Stimulated activated naive B cell treated with anti-CD40 and anti-IgM and Interleukin-4, amounts not matched to agents 10 μg/mL and 1 μg/mL and 100 μg/mL, for 72 hours (primary cell): ENCODE results near the gene MPPE1.
A peak's percentile ranks its signal among the peaks of the same experiment; 100 is the strongest.
"Not testable (repeated sequence)": the region's sequence is repeated elsewhere in the genome, so short reads cannot be mapped to it uniquely, and the experiment has no call there.

Source experiments
- ATAC-seq, 2 donors: fragments of 150-1000 bp; cut with Tn5 transposase; replicated peaks; 2 replicates each; pipeline ENCODE4 v1.10.0; 2021; ENCODE audit warnings: moderate library complexity in 1 of 2
- DNase-seq: peaks from one replicate; pipeline ENCODE4 v3.0.0; 2021
- H3K27ac Mint-ChIP-seq: one replicate; pipeline ENCODE4 v1.8.0; 2022; ENCODE audit warnings: mild to moderate bottlenecking, mixed read lengths
- H3K27me3 Mint-ChIP-seq, 2 donors: one replicate each; pipeline ENCODE4 v1.8.0; 2022; ENCODE audit warnings: mixed read lengths in 2 of 2
- H3K36me3 Mint-ChIP-seq, 2 donors: one replicate each; pipeline ENCODE4 v1.8.0; 2022; ENCODE audit warnings: mixed read lengths in 2 of 2, mild to moderate bottlenecking in 1 of 2
- H3K4me1 Mint-ChIP-seq, 2 donors: one replicate each; pipeline ENCODE4 v1.8.0; 2022; ENCODE audit warnings: mixed read lengths in 2 of 2, mild to moderate bottlenecking in 1 of 2
- H3K4me3 Mint-ChIP-seq, 2 donors: one replicate each; pipeline ENCODE4 v1.8.0; 2022; ENCODE audit warnings: mild to moderate bottlenecking in 2 of 2, mixed read lengths in 2 of 2, moderate library complexity in 1 of 2
- H3K9me3 Mint-ChIP-seq, 2 donors: one replicate each; pipeline ENCODE4 v1.8.0; 2022; ENCODE audit warnings: mixed read lengths in 2 of 2, mild to moderate bottlenecking in 1 of 2

MPPE1 gene

DNA sequence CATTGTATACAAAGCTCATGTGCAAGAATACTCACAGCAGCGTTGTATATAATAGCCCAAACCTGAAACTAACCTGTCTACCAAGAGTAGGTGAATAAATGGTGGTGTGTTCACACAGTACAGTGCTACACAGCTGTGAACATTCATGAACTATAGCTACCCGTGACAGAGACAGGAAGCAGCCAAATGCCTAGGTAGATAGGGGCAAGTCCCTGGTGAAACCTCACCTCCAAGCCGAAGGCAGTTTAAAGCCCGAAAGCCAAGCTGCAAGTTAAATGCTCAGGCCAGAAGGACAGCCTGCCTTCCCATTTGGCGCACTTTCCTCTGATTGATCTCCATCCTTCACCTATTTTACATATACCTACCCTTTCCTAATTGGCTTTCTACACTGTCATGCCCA lies 36.7 kb upstream of the MPPE1 start:
- ATAC-seq (no peak), DNase-seq (no peak)
- Mint-ChIP-seq H3K4me3 (no peak overlapping the region), H3K36me3 (no peaks in the 10 kb centered on the region), H3K27me3 (no peaks in the 10 kb centered on the region), H3K9me3 (no peaks in the 10 kb centered on the region), H3K4me1 (peaks cover 3 to 13% of the 10 kb centered on the region in 2 donors), H3K27ac (no peak overlapping the region)

DNA sequence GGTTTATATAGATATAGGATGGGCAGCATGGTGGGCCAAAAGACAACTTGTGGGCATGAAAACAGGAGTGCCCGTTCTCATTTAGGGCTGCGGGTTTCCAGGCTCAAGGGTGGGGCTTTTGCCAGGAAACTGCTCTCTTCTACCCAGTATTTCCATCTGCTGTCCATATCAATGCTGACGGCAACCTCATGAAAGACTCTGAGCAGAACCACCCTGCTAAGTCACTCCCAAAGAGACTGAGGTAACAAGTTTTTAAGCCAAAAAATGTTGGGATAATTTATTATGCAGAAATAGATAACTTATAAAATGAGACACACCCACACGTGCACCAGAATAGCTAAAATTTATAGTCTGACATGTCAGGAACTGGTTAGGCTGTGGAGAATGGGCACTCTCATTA lies 36.1 kb upstream of the MPPE1 start:
- peaks cover 3 to 13% of the 10 kb centered on the region in 2 donors for H3K4me1 Mint-ChIP-seq
- no peaks in the 10 kb centered on the region for H3K9me3 Mint-ChIP-seq
- no peak overlapping the region for H3K27ac Mint-ChIP-seq
- ATAC-seq (no peak), DNase-seq (no peak)
- no peak overlapping the region for H3K4me3 Mint-ChIP-seq
- no peaks in the 10 kb centered on the region for H3K36me3 Mint-ChIP-seq
- H3K27me3 Mint-ChIP-seq: no peaks in the 10 kb centered on the region

DNA sequence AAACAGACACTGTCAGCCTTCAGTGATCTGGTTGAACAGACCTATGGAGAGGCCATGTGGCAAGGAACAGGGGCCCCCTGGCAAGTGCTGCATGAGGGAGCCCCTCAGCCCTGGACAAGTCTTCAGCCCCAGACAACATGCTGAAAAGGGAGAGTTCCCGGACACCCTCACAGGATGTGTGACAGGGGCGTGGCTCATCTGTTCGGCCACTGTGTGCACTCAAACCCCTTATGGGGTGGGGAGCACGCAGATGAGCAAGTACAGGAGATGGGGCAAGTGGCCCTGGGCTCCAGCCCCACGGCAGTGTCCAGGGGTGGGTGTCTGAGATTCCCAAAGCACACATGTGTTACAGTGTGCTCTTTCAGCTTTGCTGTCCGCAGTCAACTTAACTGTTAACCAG lies 35.4 kb upstream of the MPPE1 start:
- peaks cover 3 to 13% of the 10 kb centered on the region in 2 donors for H3K4me1 Mint-ChIP-seq
- DNase-seq (no peak), ATAC-seq (no peak)
- no peaks in the 10 kb centered on the region for H3K27me3 Mint-ChIP-seq
- no peaks in the 10 kb centered on the region for H3K9me3 Mint-ChIP-seq
- H3K4me3 Mint-ChIP-seq: no peak overlapping the region
- no peaks in the 10 kb centered on the region for H3K36me3 Mint-ChIP-seq
- H3K27ac Mint-ChIP-seq: no peak overlapping the region

DNA sequence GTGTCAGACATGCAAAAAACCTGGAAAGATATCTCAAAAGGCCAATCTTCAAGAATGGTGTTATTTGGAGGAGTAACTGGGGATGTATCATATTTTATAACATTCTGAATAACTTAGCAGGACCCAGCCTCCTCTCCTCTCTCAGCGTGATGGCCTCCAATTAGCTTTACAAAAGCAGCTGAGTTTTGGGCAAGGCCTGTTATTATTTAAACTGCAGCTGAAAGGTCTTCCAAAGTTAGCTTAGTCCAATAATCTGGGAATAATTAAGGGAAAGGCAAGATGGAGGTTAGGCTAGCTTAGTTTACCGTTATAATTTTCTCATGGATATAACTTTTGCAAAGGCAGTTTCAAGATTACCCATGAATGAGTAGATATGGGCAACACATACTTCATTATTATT lies 32.8 kb upstream of the MPPE1 start:
- no peak overlapping the region for H3K27ac Mint-ChIP-seq
- H3K36me3 Mint-ChIP-seq: no peaks in the 10 kb centered on the region

DNA sequence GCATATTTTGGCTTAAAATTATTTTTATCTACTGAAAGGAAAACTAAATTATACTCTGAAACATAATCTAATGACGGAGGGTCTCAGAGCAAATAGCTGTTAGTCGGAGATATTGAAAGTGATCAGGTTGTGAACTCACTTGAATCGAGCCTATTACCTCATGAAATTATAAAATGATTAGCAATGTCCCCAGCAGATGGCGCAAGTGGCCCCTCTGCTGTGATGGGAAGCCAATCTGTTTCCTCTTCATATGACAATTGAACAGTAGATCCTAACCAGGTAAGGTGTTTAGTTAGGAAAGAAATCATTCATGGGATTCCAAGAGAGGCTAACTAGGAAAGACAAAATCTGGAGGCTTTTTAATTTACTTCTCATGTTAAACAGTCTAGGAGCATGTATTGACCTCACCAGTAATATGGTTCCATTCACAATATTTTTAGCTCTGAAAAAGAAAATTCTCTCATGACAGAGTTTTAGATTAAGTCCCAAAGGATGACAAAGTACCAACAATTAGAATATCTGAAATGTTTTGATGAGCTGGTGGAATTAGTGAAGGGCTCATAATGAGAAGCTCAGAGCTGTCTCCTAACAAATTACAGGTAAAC lies 29.9 kb upstream of the MPPE1 start:
- Mint-ChIP-seq H3K27me3 (no peaks in the 10 kb centered on the region), H3K27ac (no peak overlapping the region), H3K4me3 (no peak overlapping the region), H3K4me1 (peaks cover 0 to 5% of the 10 kb centered on the region in 2 donors), H3K9me3 (no peaks in the 10 kb centered on the region), H3K36me3 (no peaks in the 10 kb centered on the region)
- DNase-seq: peak; percentile 56
- ATAC-seq: peak; percentile 69 to 74

More for the DNA sequence above, 32.8 kb upstream of the MPPE1 start:
- Mint-ChIP-seq H3K4me1 (peaks cover 0 to 5% of the 10 kb centered on the region in 2 donors), H3K4me3 (no peak overlapping the region), H3K9me3 (no peaks in the 10 kb centered on the region), H3K27me3 (no peaks in the 10 kb centered on the region)
- DNase-seq (no peak), ATAC-seq (no peak)

DNA sequence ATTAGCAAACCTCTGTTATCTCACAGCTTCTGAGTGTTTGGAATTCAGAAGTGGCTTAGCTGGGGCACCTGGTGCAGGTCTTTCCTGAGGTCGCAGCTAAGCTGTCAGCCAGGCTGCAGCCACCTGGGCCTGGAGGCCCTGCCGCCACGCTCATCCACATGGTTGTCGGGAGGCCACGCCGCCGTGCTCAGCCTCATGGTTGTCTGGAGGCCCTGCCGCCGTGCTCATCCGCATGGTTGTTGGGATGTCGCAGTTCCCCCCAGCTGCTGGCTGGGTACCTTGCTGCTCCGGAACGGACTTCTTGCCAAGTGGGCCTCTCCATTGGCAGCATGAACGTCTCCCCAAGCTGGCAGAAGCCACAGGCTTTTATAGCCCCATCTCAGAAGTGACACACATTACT lies 24.3 kb upstream of the MPPE1 start:
- Mint-ChIP-seq H3K9me3 (no peaks in the 10 kb centered on the region), H3K4me3 (no peak overlapping the region), H3K27ac (no peak overlapping the region), H3K36me3 (no peaks in the 10 kb centered on the region), H3K4me1 (no peaks in the 10 kb centered on the region), H3K27me3 (no peaks in the 10 kb centered on the region)
- no peak for ATAC-seq
- no peak for DNase-seq

DNA sequence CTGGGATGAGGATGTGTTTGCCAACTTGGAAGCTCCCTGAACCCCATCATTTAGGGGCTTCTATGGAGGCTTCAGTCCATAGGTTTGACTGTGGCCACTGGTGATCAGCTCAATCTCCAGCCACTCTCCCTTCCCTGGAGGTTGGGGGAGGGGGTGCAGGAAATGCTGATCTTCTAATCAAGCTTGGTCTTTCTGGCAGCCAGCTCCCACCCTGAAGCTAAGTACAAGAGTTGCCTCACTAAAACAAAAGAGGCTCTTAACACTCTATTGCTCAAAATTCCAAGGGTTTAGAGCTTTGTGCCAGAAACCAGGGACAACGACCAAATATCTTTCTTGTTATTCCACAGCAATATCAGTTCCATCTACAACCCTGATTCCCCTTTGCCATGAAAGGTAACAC lies 19.4 kb upstream of the MPPE1 start:
- H3K27me3 Mint-ChIP-seq: peaks cover 0 to 4% of the 10 kb centered on the region in 2 donors

DNA sequence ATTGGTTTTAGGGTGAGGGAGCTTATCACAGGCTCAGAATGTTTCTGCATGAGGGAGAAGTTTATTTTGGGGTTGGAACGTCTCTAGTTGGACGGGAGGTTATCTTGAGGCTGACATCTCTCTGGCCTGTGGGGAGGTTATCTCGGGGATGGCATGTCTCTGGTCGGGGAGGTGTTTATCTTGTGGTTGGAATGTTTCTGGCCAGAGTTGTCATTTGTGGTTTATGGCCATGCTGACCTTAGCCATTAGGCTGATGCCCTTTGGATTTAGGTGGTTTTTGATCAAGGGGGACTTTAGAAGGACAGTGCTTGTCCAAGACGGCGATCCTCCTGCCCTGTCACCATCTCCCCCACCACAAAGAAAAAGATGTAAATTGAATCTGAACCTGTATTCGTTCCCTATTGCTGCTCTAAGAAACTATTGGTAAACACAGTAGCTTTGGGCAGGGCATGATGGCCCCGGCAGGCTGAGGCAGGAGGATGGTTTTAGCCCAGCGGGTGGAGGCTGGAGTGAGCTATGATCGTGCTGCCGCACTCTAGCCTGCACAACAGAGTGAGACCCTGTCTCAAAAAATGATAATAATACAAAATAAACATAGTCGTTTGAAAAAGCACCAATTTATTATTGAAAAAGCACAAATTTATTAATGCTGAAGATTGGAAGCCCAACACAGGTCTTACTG lies 17.8 kb upstream of the MPPE1 start:
- Mint-ChIP-seq H3K4me1 (no peaks in the 10 kb centered on the region), H3K36me3 (no peaks in the 10 kb centered on the region), H3K9me3 (no peaks in the 10 kb centered on the region), H3K4me3 (no peak overlapping the region), H3K27ac (peak overlapping the region; percentile 62), H3K27me3 (peaks cover 0 to 4% of the 10 kb centered on the region in 2 donors)
- no peak for DNase-seq
- no peak for ATAC-seq

More for the DNA sequence above, 19.4 kb upstream of the MPPE1 start:
- no peak overlapping the region for H3K4me3 Mint-ChIP-seq
- no peaks in the 10 kb centered on the region for H3K36me3 Mint-ChIP-seq
- no peaks in the 10 kb centered on the region for H3K9me3 Mint-ChIP-seq
- no peak overlapping the region for H3K27ac Mint-ChIP-seq
- no peak for ATAC-seq
- no peaks in the 10 kb centered on the region for H3K4me1 Mint-ChIP-seq
- DNase-seq: no peak

DNA sequence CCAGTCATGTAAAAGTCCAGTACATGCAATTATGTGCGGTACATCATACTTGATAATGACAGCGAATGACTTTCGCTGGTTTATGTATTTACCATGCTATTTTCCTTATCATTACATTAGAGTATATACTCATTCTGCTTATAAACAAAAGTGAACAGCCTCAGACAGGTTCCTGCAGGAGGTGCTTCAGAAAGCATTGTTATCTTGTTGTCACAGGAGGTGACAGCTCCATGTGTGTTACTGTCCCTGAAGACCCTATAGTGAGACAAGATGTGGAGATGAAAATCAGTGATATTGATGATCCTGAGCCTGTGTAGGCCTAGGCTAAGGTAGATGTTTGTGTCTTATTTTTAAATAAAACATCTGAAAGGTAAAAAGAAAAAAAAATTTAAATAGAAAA lies 15.3 kb upstream of the MPPE1 start:
- H3K4me3 Mint-ChIP-seq: no peak overlapping the region
- ATAC-seq: no peak
- peaks cover 0 to 4% of the 10 kb centered on the region in 2 donors for H3K27me3 Mint-ChIP-seq
- H3K9me3 Mint-ChIP-seq: no peaks in the 10 kb centered on the region
- H3K36me3 Mint-ChIP-seq: no peaks in the 10 kb centered on the region
- H3K4me1 Mint-ChIP-seq: no peaks in the 10 kb centered on the region
- no peak for DNase-seq
- no peak overlapping the region for H3K27ac Mint-ChIP-seq

DNA sequence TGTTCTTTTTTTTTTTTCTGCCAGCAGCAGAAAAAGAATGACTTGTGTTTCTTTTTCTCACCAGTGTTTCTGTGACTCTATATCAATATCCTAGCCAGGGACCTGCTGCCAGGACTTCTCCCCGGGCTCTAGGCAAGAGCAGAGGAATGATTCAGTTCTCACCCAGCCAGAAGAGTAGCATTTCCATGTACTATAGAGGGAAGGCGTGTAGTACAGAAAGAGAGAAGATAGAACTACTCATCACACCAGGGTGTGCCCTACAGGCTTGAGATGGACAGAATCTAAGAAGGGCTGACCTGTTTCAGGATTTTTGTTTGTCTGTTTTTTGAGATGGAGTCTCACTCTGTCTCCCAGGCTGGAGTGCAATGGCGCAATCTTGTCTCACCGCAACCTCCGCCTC lies 11.4 kb upstream of the MPPE1 start:
- ATAC-seq, H3K4me3 Mint-ChIP-seq, H3K27ac Mint-ChIP-seq, DNase-seq, H3K27me3 Mint-ChIP-seq, H3K9me3 Mint-ChIP-seq, H3K36me3 Mint-ChIP-seq, H3K4me1 Mint-ChIP-seq: not testable (repeated sequence)

DNA sequence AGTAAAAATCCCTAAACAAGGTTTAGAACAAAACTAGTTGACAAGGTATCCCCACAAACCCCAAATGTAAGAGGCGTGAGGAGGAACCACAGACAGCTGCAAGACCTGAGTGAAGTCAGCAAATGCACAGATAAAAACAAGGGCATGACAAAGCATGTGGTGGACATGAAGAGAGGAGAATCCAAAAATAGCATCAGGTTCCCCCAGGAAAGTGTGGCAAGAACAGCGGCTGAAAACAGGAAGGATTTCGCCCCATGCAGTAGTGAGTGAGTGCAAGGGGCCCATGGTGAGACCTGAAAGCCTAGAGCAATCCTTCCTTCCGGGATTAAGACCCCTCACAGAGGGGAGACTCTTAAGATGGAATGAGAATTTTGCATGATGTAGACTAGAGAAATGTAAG lies 8.8 kb upstream of the MPPE1 start:
- not testable (repeated sequence) for H3K9me3 Mint-ChIP-seq, H3K4me3 Mint-ChIP-seq, ATAC-seq, H3K27ac Mint-ChIP-seq, H3K27me3 Mint-ChIP-seq, H3K4me1 Mint-ChIP-seq, DNase-seq, H3K36me3 Mint-ChIP-seq

DNA sequence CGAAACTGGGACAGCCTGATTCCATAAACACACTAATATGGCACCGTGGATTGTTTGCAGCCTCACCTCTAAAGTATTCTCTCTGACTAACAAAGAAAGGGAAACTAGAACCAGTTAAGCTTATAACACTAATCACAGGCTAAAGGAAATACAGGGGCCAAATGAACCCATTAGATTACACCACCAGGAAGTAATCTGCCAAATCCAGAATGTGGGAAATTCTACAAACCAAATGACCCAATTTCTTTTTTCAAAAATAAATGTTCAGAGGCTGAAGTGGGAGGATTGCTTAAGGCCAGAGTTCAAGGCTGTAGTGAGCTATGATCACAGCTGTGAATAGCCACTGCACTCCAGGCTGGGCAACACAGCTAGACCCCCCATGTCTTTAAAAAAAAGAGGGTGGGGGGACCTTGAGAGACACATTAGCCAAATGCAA lies 1.5 kb upstream of the MPPE1 start:
- Mint-ChIP-seq H3K4me3 (no peak overlapping the region), H3K4me1 (peaks cover 6% of the 10 kb centered on the region in 2 donors), H3K36me3 (peaks cover 3 to 6% of the 10 kb centered on the region in 2 donors), H3K27ac (no peak overlapping the region), H3K9me3 (no peaks in the 10 kb centered on the region), H3K27me3 (no peaks in the 10 kb centered on the region)
- DNase-seq (no peak), ATAC-seq (no peak)

DNA sequence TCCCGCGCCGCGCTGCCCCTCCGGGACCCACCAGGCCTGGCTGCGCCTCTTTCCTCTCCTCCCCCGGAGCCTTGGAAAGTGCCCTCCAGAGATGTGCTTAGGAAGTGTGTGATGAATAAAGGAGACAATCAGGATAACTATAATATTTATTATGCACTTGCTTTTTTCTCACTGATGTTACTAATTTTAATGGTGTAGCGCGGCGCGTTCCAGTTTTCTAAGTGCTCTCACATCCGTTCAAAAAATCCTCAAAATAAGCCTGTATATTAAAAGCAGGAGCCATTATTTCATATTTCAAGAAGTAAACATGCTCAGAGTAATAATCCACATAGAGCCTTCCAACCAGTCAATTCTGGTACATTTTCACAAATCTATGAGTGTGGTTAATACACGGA lies 941 bp upstream of the MPPE1 start:
- peak overlapping the region; percentile 83 to 96 for H3K4me3 Mint-ChIP-seq
- DNase-seq (no peak), ATAC-seq (no peak)
- H3K9me3 Mint-ChIP-seq: no peaks in the 10 kb centered on the region
- peaks cover 4 to 6% of the 10 kb centered on the region in 2 donors for H3K36me3 Mint-ChIP-seq
- peak overlapping the region; percentile 93 for H3K27ac Mint-ChIP-seq
- peaks cover 6% of the 10 kb centered on the region in 2 donors for H3K4me1 Mint-ChIP-seq
- H3K27me3 Mint-ChIP-seq: no peaks in the 10 kb centered on the region

DNA sequence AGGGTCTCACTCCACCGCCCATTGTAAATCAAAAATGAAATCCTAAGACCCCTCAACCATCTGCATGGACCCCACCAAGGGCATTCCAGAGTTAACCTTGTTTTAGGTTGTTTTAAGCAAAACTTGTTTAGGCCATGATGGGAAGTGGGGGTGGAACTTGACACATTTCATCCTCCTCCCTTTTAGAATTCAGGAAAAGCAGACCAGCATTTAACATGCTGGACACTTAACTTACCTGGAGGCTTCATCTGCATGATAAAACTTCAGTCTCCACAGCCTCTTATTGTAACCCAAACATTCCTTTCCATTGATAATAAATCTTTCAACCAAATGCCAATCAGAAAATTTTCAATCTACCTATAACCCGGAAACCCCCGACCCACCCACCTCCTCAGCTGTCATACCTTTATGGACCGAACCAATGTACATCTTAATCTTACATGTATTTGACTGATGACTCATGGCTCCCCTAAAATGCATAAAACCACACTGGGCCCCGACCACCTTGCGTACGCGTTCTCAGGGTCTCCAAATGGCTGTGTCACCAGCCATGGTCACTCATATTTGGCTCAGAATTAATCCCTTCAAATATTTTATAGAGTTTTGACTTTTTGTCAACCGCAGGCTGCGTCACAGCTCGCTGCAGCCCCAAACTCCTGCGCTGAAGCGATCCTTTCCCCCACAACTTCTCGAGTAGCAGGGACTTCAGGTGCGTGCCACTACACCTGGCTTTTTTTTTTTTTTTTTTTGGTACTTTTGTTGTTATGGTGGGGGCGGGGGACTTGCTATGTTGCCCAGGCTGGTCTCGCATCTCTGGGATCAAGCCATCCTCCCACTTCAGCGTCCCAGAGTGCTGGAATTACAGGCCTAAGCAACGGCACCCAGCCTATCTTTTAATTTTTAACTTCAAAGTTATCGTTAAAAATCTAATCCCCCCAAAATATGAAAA lies 917 bp downstream of the MPPE1 start:
- Mint-ChIP-seq H3K9me3 (no peaks in the 10 kb centered on the region), H3K36me3 (peaks cover 16 to 17% of the 10 kb centered on the region in 2 donors), H3K27me3 (no peaks in the 10 kb centered on the region), H3K4me1 (peaks cover 6 to 8% of the 10 kb centered on the region in 2 donors), H3K4me3 (peak overlapping the region; percentile 93 to 96), H3K27ac (peak overlapping the region; percentile 96)
- no peak for ATAC-seq
- no peak for DNase-seq
